ENCODE results near the gene RTBDN.
"Not testable (repeated sequence)": the region's sequence is repeated elsewhere in the genome, so short reads cannot be mapped to it uniquely, and the experiment has no call there.

The RTBDN gene

GRCh38 chr19:12799742-12800465 lies 34.5 kb downstream of the RTBDN start:
- Histone ChIP-seq H3K36me3 (ENCODE audit: insufficient read depth, low read length) (peaks cover 19% of the 10 kb centered on the region), H3K4me1 (ENCODE audit: insufficient read depth, low read length) (peaks cover 25% of the 10 kb centered on the region), H3K9me3 (ENCODE audit: low read length) (no peaks in the 10 kb centered on the region), H2AFZ (ENCODE audit: low read depth, low read length) (no peak overlapping the region), H3K4me3 (ENCODE audit: low read length) (peak overlapping the region; percentile 90), H3K27me3 (ENCODE audit: insufficient read depth, low read length) (no peaks in the 10 kb centered on the region)

- not testable (repeated sequence) for H3K9me3 ChIP-seq (ENCODE audit: low read length)
- H3K4me1 ChIP-seq (ENCODE audit: insufficient read depth, low read length) = peaks cover 36% of the 10 kb centered on the region
Measured at GRCh38 chr19:12797607-12798006, 36.8 kb downstream of the RTBDN start.

GRCh38 chr19:12797141-12797587 lies 37.2 kb downstream of the RTBDN start:
- H3K4me3 ChIP-seq (ENCODE audit: low read length) = no peak overlapping the region
- no peak overlapping the region for H2AFZ ChIP-seq (ENCODE audit: low read depth, low read length)
- H3K4me1 ChIP-seq (ENCODE audit: insufficient read depth, low read length) = peaks cover 32% of the 10 kb centered on the region
- no peaks in the 10 kb centered on the region for H3K27me3 ChIP-seq (ENCODE audit: insufficient read depth, low read length)
- H3K36me3 ChIP-seq (ENCODE audit: insufficient read depth, low read length) = peaks cover 19% of the 10 kb centered on the region
- H3K9me3 ChIP-seq (ENCODE audit: low read length) = no peaks in the 10 kb centered on the region

More at GRCh38 chr19:12797607-12798006, 36.8 kb downstream of the RTBDN start:
- H2AFZ ChIP-seq (ENCODE audit: low read depth, low read length); H3K27me3 ChIP-seq (ENCODE audit: insufficient read depth, low read length); H3K4me3 ChIP-seq (ENCODE audit: low read length): not testable (repeated sequence)
- H3K36me3 ChIP-seq (ENCODE audit: insufficient read depth, low read length) = peaks cover 19% of the 10 kb centered on the region

DNA sequence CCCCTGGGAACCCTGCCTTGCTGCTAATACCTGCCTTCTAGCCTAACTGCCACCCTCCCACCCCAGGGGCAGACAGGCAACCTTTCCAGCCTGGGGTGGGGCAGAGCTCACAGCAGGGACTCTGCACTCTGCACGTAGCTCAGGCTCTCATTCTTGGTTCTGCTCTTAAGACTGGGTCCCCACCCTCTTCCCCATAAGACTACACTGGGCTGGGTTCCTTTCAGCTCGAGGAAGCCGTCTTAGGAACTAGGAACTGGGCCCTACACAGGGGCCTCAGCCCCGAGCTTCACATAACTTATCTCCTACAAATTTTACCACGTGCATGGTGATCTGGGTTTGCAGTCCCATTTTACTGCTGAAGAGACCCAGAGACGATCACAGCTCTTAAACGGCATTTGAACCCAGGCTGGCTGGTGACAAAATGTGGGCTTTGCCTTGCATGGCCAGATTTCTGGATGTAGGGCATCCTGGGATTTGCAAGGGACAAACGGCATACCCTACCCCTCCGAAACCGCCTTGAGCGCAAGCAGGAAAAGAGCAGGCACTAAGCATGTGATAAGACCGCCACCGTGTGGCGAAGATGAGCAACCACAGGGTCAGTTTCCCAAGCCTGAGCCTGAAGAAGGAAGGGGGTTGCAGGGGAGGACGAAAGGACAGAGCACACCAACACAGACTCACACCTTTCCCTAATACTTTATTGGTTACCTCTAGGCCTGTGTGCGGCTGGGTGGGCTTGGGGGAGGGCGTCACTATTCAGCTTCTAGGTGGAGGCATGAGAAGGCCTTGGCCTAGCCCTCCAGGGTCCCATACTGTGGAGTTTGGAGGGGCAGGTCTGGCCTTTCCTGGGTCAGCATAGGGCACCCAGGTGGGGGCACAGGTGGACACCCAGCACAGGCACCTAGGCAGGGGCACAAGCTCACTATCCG lies 38.0 kb downstream of the RTBDN start:
- Histone ChIP-seq H3K36me3 (ENCODE audit: insufficient read depth, low read length) (peaks cover 19% of the 10 kb centered on the region), H3K4me1 (ENCODE audit: insufficient read depth, low read length) (peaks cover 31% of the 10 kb centered on the region), H3K27me3 (ENCODE audit: insufficient read depth, low read length) (no peaks in the 10 kb centered on the region), H3K4me3 (ENCODE audit: low read length) (no peak overlapping the region), H2AFZ (ENCODE audit: low read depth, low read length) (no peak overlapping the region), H3K9me3 (ENCODE audit: low read length) (no peaks in the 10 kb centered on the region)

DNA sequence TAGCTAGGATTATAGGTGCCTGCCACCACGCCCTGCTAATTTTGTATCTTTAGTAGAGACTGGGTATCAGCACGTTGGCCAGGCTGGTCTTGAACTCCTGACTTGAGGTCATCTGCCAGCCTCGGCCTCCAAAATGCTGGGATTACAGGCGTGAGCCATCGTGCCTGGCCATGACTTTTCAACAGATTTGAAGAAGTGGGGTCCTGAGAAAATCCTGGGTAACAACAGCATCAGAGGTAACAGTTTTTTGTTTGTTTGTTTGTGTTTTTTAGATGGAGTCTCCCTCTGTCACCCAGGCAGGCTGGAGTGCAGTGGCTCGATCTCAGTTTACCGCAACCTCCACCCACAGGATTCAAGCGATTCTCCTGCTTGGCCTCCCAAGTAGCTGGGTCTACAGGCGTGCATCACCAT lies 39.4 kb downstream of the RTBDN start:
- H3K4me3 ChIP-seq (ENCODE audit: low read length) = no peak overlapping the region
- H2AFZ ChIP-seq (ENCODE audit: low read depth, low read length) = no peak overlapping the region
- no peaks in the 10 kb centered on the region for H3K9me3 ChIP-seq (ENCODE audit: low read length)
- H3K27me3 ChIP-seq (ENCODE audit: insufficient read depth, low read length) = no peaks in the 10 kb centered on the region
- peaks cover 30% of the 10 kb centered on the region for H3K4me1 ChIP-seq (ENCODE audit: insufficient read depth, low read length)
- H3K36me3 ChIP-seq (ENCODE audit: insufficient read depth, low read length) = peaks cover 11% of the 10 kb centered on the region

- Histone ChIP-seq H3K4me3 (ENCODE audit: low read length) (peak overlapping the region; percentile 47), H3K36me3 (ENCODE audit: insufficient read depth, low read length) (peaks cover 5% of the 10 kb centered on the region), H3K27me3 (ENCODE audit: insufficient read depth, low read length) (no peaks in the 10 kb centered on the region), H2AFZ (ENCODE audit: low read depth, low read length) (no peak overlapping the region), H3K4me1 (ENCODE audit: insufficient read depth, low read length) (peaks cover 29% of the 10 kb centered on the region), H3K9me3 (ENCODE audit: low read length) (no peaks in the 10 kb centered on the region)
Measured at GRCh38 chr19:12794196-12794941, 40.0 kb downstream of the RTBDN start.

DNA sequence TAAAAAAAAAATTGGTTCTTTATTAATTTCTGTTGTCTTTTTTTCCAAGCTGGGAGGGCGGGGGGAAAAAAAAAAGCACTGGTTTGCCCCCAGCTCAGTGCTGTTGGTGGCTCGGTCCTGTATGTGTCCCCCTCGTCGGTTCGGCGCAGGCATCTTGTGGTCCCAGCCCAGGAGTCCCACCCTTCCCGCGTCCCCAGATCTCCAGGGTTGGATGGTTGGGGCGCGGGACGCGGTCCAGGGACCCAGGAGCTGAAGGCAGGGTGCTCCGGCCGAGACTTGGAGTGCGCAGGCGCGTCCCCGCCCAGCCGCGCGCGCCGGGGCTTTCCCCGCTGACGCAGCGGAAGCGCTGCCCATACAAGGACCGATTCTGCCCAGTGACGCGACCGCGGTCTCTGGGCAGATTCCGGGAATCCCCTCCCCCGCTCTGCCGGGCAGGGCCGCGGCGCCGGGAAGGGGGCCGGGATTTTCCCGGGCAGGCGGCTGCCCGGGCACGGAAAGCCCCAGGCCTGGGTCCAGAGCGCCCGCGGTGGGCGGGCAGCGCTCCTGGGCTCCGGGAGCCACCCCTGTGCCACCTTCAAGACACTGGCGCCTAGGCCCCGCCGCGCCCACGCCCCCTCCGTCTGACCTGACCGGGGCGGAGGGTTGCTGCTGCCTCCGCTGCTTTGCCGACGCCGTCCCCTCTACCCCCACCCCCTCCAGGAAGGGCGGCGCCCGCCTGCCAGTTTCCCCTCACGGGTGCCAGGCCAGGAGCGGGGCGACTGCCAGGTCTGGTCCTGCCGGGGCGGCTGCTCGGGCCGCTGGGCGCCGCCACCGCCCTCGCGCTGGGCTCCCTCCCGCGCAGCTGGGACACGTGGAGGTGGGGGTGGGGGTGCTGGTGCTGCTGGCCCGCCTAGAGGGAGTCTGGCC lies 40.8 kb downstream of the RTBDN start:
- H3K4me3 ChIP-seq (ENCODE audit: low read length) = peak overlapping the region; percentile 47
- no peak overlapping the region for H2AFZ ChIP-seq (ENCODE audit: low read depth, low read length)
- peaks cover under 1% of the 10 kb centered on the region for H3K36me3 ChIP-seq (ENCODE audit: insufficient read depth, low read length)
- H3K4me1 ChIP-seq (ENCODE audit: insufficient read depth, low read length) = peaks cover 38% of the 10 kb centered on the region
- H3K9me3 ChIP-seq (ENCODE audit: low read length) = no peaks in the 10 kb centered on the region
- H3K27me3 ChIP-seq (ENCODE audit: insufficient read depth, low read length) = no peaks in the 10 kb centered on the region

DNA sequence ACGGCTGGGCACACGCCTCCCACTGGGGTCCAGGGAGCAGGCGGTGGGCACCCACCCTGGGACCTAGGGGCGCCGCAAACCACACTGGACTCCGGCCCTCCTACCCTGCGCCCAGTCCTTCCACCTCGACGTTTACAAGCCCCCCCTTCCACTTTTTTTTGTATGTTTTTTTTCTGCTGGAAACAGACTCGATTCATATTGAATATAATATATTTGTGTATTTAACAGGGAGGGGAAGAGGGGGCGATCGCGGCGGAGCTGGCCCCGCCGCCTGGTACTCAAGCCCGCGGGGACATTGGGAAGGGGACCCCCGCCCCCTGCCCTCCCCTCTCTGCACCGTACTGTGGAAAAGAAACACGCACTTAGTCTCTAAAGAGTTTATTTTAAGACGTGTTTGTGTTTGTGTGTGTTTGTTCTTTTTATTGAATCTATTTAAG lies 41.5 kb downstream of the RTBDN start:
- peaks cover 42% of the 10 kb centered on the region for H3K4me1 ChIP-seq (ENCODE audit: insufficient read depth, low read length)
- peak overlapping the region; percentile 47 for H3K4me3 ChIP-seq (ENCODE audit: low read length)
- H2AFZ ChIP-seq (ENCODE audit: low read depth, low read length) = no peak overlapping the region
- H3K36me3 ChIP-seq (ENCODE audit: insufficient read depth, low read length) = no peaks in the 10 kb centered on the region
- H3K9me3 ChIP-seq (ENCODE audit: low read length) = no peaks in the 10 kb centered on the region
- H3K27me3 ChIP-seq (ENCODE audit: insufficient read depth, low read length) = no peaks in the 10 kb centered on the region

DNA sequence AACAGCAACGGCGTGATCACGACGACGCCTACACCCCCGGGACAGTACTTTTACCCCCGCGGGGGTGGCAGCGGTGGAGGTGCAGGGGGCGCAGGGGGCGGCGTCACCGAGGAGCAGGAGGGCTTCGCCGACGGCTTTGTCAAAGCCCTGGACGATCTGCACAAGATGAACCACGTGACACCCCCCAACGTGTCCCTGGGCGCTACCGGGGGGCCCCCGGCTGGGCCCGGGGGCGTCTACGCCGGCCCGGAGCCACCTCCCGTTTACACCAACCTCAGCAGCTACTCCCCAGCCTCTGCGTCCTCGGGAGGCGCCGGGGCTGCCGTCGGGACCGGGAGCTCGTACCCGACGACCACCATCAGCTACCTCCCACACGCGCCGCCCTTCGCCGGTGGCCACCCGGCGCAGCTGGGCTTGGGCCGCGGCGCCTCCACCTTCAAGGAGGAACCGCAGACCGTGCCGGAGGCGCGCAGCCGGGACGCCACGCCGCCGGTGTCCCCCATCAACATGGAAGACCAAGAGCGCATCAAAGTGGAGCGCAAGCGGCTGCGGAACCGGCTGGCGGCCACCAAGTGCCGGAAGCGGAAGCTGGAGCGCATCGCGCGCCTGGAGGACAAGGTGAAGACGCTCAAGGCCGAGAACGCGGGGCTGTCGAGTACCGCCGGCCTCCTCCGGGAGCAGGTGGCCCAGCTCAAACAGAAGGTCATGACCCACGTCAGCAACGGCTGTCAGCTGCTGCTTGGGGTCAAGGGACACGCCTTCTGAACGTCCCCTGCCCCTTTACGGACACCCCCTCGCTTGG lies 42.1 kb downstream of the RTBDN start:
- peak overlapping the region; percentile 47 for H3K4me3 ChIP-seq (ENCODE audit: low read length)
- no peaks in the 10 kb centered on the region for H3K27me3 ChIP-seq (ENCODE audit: insufficient read depth, low read length)
- no peaks in the 10 kb centered on the region for H3K36me3 ChIP-seq (ENCODE audit: insufficient read depth, low read length)
- H3K4me1 ChIP-seq (ENCODE audit: insufficient read depth, low read length) = peaks cover 42% of the 10 kb centered on the region
- peak overlapping the region; percentile 5 for H2AFZ ChIP-seq (ENCODE audit: low read depth, low read length)
- H3K9me3 ChIP-seq (ENCODE audit: low read length) = no peaks in the 10 kb centered on the region

DNA sequence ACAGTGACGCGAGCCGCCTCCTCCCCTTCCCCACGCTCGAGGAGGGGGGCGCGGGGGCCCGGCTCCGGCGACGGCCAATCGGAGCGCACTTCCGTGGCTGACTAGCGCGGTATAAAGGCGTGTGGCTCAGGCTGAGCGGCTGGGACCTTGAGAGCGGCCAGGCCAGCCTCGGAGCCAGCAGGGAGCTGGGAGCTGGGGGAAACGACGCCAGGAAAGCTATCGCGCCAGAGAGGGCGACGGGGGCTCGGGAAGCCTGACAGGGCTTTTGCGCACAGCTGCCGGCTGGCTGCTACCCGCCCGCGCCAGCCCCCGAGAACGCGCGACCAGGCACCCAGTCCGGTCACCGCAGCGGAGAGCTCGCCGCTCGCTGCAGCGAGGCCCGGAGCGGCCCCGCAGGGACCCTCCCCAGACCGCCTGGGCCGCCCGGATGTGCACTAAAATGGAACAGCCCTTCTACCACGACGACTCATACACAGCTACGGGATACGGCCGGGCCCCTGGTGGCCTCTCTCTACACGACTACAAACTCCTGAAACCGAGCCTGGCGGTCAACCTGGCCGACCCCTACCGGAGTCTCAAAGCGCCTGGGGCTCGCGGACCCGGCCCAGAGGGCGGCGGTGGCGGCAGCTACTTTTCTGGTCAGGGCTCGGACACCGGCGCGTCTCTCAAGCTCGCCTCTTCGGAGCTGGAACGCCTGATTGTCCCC lies 42.9 kb downstream of the RTBDN start, which contains the start of gene JUNB:
Gene JUNB (plus strand): TSS at position 142 of the 706 bp plus-strand sequence. CDS start 286 bp downstream, at position 428.
- Histone ChIP-seq H3K9me3 (ENCODE audit: low read length) (no peaks in the 10 kb centered on the region), H2AFZ (ENCODE audit: low read depth, low read length) (peak within 1 kb of the TSS; percentile 44), H3K4me3 (ENCODE audit: low read length) (peak within 1 kb of the TSS; percentile 47), H3K27me3 (ENCODE audit: insufficient read depth, low read length) (no peaks in the 10 kb centered on the region), H3K4me1 (ENCODE audit: insufficient read depth, low read length) (peaks cover 42% of the 10 kb centered on the region), H3K36me3 (ENCODE audit: insufficient read depth, low read length) (no peaks in the 10 kb centered on the region)

Data from neuron (in vitro differentiated cells).